ENCODE data around the gene RNF111.
"Not testable (repeated sequence)": the region's sequence is repeated elsewhere in the genome, so short reads cannot be mapped to it uniquely, and the experiment has no call there.

RNF111 gene

DNA sequence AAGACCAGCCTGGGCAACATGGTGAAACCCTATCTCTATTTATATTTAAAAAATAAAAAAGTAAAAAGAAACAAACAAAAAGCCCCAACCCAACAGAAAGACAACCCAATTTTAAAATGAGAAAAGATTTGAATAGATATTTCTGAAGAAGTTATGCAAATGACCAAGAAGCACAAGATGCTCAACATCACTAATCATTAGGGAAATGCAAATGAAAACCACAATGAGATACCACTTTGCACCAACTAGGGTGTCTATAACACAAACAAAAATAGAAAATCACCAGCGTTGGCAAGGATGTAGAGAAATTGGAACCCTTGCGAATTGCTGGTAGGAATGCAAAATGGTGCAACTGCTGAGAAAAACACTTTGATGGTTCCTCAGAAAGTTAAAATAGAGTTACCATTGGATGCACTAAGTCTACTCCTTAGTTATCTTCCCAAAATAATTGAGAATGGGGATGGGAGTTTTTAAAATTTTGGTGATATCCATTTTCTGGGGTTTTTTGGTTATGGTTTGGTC is 71.7 kb downstream of the RNF111 start:
- DNase-seq (ENCODE audit: low read depth in 2 of 2): no peak

DNA sequence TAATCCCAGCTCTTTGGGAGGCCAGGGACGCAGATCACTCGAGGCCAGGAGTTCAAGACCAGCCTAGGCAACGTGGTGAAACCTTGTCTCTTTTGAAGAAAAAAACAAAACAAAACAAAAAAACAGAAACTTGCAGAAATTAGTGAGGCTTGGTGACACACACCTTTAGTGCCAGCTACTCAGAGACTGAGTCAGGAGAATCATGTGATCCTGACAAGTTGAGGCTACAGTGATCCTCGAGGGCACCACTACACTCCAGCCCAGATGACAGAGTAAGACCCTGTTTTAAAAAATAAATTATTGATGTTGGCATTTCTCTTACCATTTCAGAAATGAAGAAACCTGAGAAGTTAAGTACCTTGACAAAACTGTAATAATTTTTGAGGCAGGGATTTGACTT is 72.9 kb downstream of the RNF111 start:
- no peak for DNase-seq (ENCODE audit: low read depth in 2 of 2)

DNA sequence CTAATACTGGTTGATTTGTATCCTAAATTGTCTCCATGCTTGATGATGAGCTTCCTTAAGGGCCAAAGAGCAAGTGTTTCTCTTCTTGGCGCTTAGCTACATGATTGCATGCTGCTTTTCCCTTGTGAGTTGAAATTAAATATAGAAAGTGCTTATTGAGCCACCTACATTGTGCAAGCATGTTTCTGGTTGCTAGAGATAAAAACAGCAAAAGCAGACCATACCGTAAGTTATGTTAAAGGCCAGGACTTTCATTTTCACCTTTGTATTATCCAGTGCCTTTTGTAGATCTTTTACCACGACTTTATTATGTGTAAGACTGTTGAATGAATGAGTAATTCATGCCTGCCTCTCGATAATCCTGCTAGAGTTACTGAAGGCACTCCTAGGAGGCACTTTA is 75.6 kb downstream of the RNF111 start:
- DNase-seq (ENCODE audit: low read depth in 2 of 2): no peak

DNA sequence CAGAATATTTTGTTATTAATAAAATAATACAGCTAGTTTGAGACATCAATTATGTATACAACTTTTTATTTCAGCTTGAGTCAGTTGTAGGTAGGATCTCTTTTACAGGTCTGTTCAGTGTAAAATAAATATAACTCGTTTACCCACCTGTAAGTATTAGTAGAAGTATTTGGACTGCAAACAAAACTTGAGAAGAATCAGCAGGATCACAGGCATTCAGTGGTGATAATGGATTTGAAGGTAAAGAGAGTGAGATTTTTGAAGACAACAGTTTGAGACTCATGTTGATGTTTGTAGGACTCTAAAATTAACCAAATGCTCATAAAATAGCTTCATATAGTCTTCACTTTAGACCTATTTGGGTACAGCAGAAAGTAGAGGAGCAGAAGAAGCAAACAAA is 82.0 kb downstream of the RNF111 start:
- no peak for DNase-seq (ENCODE audit: low read depth in 2 of 2)

DNA sequence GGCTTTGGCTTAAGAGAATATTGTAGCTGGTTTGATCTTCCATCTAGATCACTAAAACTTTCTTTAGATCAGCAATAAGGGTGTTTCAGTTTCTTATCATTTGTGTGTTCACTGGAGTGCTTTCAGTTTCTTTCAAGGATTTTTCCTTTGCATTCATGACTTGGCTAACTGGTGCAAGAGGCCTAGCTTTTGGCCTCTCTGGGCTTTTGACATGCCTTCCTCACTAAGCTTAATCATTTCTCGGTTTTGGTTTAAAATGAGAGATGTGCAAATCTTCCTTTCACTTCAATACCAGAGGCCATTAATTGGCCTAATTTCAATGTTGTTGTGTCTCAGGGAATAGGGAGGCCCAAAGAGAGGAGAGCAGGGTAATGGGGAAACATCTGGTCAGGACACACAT is 87.1 kb downstream of the RNF111 start:
- DNase-seq (ENCODE audit: low read depth in 2 of 2): no peak

DNA sequence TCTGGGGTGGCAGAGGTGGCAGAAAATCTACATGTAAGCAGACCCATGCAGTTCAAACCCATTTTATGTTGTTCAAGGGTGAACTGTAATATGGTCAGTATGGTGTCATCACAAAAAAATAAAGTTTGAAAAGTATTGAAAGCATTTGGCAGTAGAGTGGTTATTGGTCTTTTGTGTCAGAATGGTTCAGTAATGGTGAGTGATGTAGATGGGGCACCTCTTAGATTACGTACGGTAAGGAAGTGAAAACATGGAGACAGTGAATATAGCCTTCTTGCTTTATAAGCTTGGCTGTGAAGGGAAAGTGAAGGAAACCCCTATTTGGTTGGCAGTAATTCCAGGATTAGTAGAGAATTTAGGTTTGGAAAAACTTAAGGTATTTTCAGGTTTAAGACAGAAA is 100.3 kb downstream of the RNF111 start:
- no peak for DNase-seq (ENCODE audit: low read depth in 2 of 2)

DNA sequence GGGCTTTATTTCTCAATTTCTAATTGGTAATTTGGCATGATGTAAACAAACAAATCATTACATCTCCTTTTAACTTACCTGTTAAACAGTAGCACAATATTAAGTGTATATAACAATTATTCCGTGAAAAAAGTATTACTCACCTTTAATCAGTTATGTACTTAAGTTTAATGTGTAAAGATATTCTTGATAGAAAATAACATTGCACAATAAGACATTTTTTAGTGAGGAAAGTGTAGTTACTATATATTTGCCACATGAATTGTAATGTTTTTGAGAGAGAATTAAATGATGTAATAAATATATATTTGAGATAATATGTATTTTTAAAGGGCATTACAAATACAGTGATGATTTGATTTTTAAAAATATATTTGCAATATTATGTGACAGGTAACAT is 106.6 kb downstream of the RNF111 start:
- no peak for DNase-seq (ENCODE audit: low read depth in 2 of 2)

DNA sequence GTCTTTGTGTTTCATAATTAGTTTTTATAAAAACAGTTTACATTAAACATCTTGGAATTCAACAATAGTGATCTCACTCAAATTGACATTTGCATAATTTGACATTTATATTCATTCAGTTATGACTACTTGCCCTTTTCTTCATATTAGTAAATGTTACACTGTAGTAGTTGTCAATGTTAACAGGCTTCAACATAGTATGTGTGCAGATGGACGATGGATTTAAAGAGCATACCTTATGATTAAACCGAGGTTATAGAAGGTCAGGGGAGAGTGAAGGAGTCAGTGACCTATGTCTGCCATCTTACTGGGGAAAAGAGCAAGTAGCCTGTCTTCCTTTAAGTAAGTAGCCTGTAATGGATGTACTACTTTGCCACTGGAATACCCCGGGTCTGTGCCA is 109.0 kb downstream of the RNF111 start:
- DNase-seq (ENCODE audit: low read depth in 2 of 2): no peak

DNA sequence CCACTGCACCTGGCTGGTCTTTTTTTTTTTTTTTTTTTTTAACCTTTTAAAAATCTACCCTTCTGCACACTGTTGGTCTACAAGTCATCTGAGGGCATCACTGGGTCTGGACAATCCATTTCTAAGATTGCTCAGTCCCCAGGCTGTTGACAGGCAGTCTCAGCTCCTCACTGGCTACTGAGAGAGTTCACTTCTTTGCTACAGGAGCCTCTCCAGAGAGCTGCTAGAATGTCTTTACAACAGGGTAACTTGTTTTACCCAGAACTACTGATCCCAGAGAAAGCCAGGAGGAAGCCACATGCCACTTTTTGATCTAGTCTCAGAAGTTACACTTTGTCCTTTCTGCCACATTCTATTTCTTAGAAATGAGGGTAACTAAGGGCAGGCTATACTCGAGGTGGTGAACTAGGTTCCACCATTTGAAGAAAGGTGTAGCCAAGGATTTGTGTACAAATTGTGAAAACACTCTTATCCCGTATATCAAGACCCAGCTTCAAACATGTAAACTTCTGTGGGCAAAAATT is 111.8 kb downstream of the RNF111 start:
- no peak for DNase-seq (ENCODE audit: low read depth in 2 of 2)

DNA sequence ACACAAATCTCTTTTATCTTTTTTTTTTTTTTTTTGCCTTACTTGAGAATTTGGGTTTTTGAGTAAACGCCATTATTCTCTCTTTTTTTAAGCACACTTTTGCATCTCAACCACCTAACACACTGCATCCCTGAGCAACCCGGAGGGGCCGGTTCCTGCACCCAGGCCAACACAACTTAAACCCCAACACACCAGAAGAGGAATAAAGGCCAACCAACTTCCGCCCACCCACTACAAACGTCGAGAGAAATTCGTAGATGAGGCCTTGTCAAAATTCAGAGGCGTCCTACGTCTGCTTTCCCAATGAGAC is 117.1 kb downstream of the RNF111 start:
- DNase-seq (ENCODE audit: low read depth in 2 of 2): no peak

DNA sequence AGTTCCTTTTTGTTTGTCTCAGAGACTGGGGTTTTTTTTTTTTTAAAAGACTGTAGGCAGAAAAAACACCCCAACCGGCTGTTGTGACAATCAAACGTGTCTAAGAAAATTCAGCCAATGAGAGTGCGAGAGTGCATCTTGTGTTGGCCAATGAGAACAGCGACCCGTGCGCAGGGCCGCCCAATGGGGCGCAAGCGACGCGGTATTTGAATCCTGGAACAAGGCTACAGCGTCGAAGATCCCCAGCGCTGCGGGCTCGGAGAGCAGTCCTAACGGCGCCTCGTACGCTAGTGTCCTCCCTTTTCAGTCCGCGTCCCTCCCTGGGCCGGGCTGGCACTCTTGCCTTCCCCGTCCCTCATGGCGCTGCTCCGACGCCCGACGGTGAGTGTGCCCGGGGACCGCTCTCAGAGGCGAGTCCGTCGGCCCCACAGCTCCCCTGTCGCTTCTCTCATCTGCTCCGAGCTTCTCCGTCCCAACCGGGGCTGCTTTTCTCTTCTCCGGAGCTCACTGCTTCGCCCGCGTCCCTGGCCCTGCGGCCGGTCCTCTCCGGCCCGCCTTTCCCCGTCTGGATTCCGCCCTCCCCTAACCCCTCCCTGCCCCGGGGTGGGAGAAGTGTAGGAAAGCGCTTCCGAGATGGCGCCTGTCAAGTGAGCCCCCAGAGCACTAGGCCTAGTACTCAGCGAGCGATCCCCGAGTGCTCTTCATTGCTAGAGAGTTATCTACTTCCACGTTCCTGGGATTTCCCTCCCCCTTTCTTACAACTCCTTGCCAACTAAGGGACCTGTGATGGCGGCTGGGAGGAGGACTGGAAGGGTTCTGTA is 117.7 kb downstream of the RNF111 start, which contains the start of gene CCNB2:
CCNB2 (plus strand) TSS at position 235 of the 821 bp plus-strand sequence; CDS start at position 358, 123 bp downstream.
- peak; percentile 76 to 81 for DNase-seq (ENCODE audit: low read depth in 2 of 2)

DNA sequence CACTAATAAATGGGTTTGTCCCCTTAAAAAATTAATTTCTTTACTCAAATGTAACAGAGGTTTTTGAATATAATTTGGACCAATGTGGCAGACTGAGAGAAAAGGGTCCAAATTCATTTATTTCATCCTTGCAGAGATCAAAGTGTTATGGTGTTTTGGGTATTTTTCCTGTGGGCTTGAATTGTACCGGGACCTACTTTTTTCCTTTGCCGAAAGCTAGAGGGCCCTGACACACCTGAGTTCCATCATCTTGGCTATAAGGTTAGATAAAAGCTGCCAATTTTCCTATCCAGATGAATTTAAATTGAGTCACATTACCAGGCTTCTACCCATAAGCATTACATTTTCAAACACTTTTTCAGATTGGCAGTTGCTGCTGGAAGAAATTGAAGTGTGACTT is 118.4 kb downstream of the RNF111 start:
- no peak for DNase-seq (ENCODE audit: low read depth in 2 of 2)

DNA sequence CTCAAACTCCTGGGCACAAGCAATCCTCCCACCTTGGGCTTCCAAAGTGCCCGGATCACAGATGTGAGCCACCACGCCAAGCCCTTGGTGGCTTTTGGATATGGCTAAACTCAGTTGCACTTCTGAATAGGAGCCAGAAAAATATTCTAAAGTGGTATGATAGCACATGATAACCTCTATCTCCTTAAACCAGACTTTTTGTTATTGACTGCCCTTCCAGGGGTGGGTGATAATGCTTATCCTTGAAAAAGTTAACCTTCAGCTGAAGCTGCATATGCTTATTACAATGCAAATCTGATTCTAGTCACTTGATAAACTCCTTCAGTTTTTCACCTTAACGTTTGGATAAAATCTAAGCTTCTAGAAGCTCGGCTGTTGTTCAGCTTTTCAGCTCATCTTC is 123.8 kb downstream of the RNF111 start:
- no peak for DNase-seq (ENCODE audit: low read depth in 2 of 2)

DNA sequence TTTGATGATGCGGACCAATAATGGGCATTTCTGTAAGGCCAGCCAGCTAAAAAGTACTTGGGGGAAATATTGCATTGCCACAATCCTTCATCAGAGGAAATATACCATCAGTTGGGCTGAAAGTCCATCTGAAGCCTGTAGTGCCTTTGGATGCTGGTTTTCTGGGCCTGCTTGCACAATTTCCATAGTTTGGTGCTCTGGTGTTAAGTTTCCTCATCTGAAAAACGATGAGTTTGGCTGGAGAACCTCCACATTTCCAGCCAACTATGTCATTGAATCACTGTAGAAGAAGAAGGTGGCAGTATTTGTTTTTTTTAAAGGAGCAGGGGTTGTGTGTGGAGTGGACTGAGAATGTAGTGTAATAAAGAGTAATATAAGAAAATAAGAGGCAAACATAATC is 127.6 kb downstream of the RNF111 start:
- DNase-seq (ENCODE audit: low read depth in 2 of 2): no peak

DNA sequence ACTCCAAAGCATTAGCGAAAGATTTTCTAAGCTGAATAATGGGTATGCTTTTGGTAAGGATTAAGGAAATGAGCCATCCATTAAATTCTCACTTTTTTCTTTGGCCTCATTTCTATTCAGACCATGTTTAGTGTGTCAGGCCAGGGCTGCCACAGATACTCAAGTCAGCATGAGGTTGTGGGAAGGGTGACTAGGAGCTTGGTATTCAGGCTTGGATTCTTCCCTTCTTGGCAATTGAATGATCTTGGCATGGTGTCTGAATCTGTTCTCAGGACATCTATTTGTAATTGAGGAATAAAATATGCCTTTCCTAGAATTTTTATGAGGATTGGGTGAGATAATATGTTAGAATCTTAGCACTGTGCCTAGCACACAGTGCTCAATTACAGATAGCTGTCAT is 128.7 kb downstream of the RNF111 start:
- DNase-seq (ENCODE audit: low read depth in 2 of 2): no peak

DNA sequence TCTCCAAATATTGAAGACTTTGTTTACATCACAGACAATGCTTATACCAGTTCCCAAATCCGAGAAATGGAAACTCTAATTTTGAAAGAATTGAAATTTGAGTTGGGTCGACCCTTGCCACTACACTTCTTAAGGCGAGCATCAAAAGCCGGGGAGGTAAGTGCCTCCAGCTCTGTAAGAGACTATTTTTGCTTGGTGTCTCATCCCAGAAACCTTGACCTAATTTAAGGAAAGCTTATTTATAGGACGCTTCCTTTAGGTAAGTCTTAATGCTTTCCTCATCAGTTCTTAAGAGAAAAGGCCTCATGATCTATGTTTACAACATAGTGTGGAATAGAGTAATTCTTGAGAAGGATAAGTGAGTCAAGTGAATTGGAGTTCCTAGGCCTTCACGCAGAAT is 129.3 kb downstream of the RNF111 start:
- DNase-seq (ENCODE audit: low read depth in 2 of 2): no peak

DNA sequence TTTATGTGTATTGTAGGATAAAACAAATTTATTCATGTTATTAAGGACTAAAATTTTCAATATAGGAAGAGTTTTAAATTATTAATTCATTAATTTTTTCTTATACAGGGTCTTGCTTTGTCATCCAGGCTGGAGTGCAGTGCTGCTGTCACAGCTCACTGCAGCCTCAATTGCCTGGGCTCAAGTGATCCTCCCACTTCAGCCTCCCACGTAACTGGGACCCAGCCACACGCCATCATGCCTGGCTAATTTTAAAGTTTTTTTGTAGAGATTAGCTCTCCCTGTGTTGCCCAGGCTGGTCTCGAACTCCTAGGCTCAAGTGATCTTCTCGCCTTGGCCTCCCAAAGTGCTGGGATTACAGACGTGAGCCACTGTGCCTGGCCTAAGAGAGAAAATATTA is 132.2 kb downstream of the RNF111 start:
- no peak for DNase-seq (ENCODE audit: low read depth in 2 of 2)

DNA sequence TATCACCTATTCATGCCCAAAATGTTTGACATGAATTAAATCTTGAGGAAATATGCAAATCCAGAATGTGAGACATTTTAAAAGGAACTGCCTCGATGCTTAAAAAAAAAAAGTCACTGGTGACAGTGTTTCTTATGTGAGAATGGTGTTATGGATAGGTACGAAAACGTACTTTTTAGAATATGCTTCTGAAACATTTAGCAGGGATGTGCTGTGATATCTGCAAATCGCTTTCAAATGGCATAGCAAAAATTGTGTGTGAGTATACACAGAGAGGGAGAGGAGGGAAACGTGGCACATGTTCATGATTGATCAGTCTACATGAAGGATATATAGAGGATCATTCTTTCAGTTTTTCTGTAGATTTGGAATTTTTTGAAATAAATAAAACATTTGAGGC is 133.5 kb downstream of the RNF111 start:
- DNase-seq (ENCODE audit: low read depth in 2 of 2): no peak

DNA sequence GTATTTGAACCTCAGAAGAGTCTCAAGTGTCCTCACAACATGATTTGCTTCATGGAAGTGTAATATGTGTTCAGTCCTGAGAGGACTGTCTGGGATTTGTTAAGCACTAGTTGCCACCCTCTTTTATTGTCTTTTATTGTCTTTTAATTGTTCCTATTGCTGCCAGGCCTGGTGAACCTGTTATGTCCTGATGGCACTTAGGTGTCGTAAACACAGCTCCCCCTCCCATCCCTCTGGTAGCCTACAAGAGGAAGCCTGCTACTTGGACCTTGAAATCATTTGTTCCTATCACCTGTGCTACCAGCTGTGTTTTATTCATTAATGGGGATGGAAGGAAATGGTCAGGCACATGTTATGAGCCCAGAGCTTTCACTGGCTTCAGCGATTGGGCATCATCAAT is 136.8 kb downstream of the RNF111 start:
- DNase-seq (ENCODE audit: low read depth in 2 of 2): no peak

DNA sequence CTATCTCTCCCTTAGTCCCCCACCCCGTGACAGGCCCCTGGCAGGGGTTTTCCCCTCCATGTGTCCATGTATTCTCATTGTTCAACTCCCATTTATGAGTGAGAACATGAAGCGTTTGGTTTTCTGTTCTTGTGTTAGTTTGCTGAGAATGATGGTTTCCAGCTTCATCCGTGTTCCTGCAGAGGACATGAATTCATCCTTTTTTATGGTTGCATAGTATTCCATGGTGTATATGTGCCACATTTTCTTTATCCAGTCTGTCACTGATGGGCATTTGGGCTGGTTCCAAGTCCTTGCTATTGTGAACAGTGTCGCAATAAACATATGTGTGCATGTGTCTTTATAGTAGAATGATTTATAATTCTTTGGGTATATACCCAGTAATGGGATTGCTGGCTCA is 138.2 kb downstream of the RNF111 start:
- not testable (repeated sequence) for DNase-seq (ENCODE audit: low read depth in 2 of 2)

DNA sequence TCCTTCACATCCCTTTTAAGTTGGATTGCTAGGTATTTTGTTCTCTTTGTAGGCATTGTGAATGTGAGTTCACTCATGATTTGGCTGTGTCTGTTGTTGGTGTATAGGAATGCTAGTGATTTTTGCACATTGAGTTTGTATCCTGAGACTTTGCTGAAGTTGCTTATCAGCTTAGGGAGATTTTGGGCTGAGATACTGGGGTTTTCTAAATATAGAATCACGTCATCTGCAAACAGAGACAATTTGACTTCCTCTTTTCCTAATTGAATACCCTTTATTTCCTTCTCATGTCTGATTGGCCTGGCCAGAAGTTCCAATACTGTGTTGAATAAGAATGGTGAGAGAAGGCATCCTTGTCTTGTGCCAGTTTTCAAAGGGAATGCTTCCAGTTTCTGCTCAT is 139.8 kb downstream of the RNF111 start:
- DNase-seq (ENCODE audit: low read depth in 2 of 2): not testable (repeated sequence)

DNA sequence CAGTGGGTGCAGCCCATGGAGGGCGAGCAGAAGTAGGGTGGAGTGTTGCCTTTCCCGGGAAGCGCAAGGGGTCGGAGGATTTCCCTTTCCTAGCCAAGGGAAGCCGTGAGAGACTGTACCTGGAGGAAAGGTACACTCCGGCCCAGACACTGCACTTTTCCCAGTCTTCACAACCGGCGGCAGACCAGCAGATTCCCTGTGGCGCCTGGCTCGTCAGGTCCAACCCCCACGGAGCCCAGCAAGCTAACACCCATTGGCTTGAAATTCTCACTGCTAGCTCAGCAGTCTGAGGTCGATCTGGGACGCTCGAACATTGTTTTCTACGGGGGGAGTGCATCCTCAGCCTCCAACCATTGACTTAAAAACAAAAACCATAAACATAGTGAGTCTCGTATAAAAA is 144.0 kb downstream of the RNF111 start:
- DNase-seq (ENCODE audit: low read depth in 2 of 2): no peak

DNA sequence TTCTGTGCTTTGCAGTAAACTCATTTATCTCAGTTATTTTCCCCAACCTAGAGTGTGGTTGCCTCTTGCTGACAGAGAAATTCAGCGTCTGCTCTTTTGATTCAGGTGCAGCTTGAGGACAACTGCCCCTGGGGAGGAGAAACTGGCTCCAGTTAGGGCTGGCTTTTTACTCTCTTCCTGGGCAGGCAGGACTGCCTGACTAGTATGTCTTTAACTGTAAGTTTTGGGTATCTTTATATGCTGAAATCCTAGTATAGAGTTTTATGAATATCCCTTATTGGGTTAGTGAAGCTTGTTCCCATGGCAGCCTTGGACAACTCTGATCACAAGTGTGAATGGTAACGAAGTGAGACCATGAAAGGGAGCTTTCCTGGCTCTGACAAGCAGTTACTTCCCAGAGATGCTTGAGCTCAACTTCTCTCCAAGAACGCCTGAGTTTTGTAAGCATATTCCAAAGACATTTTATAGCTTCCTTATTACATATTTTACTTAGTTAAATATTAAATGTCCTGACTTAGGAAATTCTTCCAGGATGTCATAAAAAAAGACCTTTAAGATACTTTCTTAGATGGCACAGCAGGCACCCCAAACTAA is 144.6 kb downstream of the RNF111 start:
- DNase-seq (ENCODE audit: low read depth in 2 of 2): no peak
